ENCODE results near the gene ZNF236. TPM values are rescaled to one million over a fixed set of nuclear protein-coding genes. Genes with fewer than 3 reads are reported as not detected.

Gene ZNF236
- total and polyA plus RNA-seq, 2 donors = 4.0 to 10.4 TPM

GRCh38 chr18:76923485-76924085 lies 101.2 kb downstream of the ZNF236 start:
- Histone ChIP-seq H3K4me3 (ENCODE audit: low read length in 2 of 2) (no peak overlapping the region), H3K4me1 (ENCODE audit: control insufficient read depth in 2 of 2, insufficient read depth in 2 of 2, low read length in 2 of 2) (peaks cover 0 to 5% of the 10 kb centered on the region in 2 donors), H3K27ac (ENCODE audit: low read depth in 1 of 2, low read length in 1 of 2) (no peak overlapping the region), H3K27me3 (ENCODE audit: control insufficient read depth in 2 of 2, insufficient read depth in 1 of 2, low read length in 1 of 2) (no peaks in the 10 kb centered on the region), H3K36me3 (ENCODE audit: control insufficient read depth in 2 of 2, insufficient read depth in 2 of 2, low read length in 1 of 2) (peaks cover 43 to 65% of the 10 kb centered on the region in 2 donors), H3K9me3 (ENCODE audit: control insufficient read depth in 2 of 2, insufficient read depth in 1 of 2, low read length in 1 of 2) (peaks cover 0 to 1% of the 10 kb centered on the region in 2 donors)
- WGBS = 97% methylated on average over 3 of the region's 3 CpGs
- DNase-seq (ENCODE audit: low read depth in 6 of 9, low spot score in 9 of 9) = no peak

- Histone ChIP-seq H3K4me1 (ENCODE audit: control insufficient read depth in 2 of 2, insufficient read depth in 2 of 2, low read length in 2 of 2) (peaks cover 0 to 5% of the 10 kb centered on the region in 2 donors), H3K27ac (ENCODE audit: low read depth in 1 of 2, low read length in 1 of 2) (no peak overlapping the region), H3K4me3 (ENCODE audit: low read length in 2 of 2) (no peak overlapping the region), H3K36me3 (ENCODE audit: control insufficient read depth in 2 of 2, insufficient read depth in 2 of 2, low read length in 1 of 2) (peaks cover 39 to 56% of the 10 kb centered on the region in 2 donors), H3K9me3 (ENCODE audit: control insufficient read depth in 2 of 2, insufficient read depth in 1 of 2, low read length in 1 of 2) (no peaks in the 10 kb centered on the region), H3K27me3 (ENCODE audit: control insufficient read depth in 2 of 2, insufficient read depth in 1 of 2, low read length in 1 of 2) (no peaks in the 10 kb centered on the region)
- 96% methylated on average over 8 of the region's 8 CpGs for WGBS
- DNase-seq (ENCODE audit: low read depth in 6 of 9, low spot score in 9 of 9) = no peak
Observed at GRCh38 chr18:76925501-76925900, 103.1 kb downstream of the ZNF236 start.

GRCh38 chr18:76927223-76927725 lies 104.9 kb downstream of the ZNF236 start:
- H3K4me3 ChIP-seq (ENCODE audit: low read length in 2 of 2) = no peak overlapping the region
- no peaks in the 10 kb centered on the region for H3K27me3 ChIP-seq (ENCODE audit: control insufficient read depth in 2 of 2, insufficient read depth in 1 of 2, low read length in 1 of 2)
- H3K4me1 ChIP-seq (ENCODE audit: control insufficient read depth in 2 of 2, insufficient read depth in 2 of 2, low read length in 2 of 2) = peaks cover 0 to 5% of the 10 kb centered on the region in 2 donors
- no peaks in the 10 kb centered on the region for H3K9me3 ChIP-seq (ENCODE audit: control insufficient read depth in 2 of 2, insufficient read depth in 1 of 2, low read length in 1 of 2)
- 98% methylated on average over 6 of the region's 6 CpGs for WGBS
- H3K27ac ChIP-seq (ENCODE audit: low read depth in 1 of 2, low read length in 1 of 2) = no peak overlapping the region
- DNase-seq (ENCODE audit: low read depth in 6 of 9, low spot score in 9 of 9) = no peak
- H3K36me3 ChIP-seq (ENCODE audit: control insufficient read depth in 2 of 2, insufficient read depth in 2 of 2, low read length in 1 of 2) = peaks cover 37 to 53% of the 10 kb centered on the region in 2 donors

- no peak overlapping the region for H3K27ac ChIP-seq (ENCODE audit: low read depth in 1 of 2, low read length in 1 of 2)
- no peak for DNase-seq (ENCODE audit: low read depth in 6 of 9, low spot score in 9 of 9)
- 97% methylated on average over 9 of the region's 9 CpGs for WGBS
- H3K4me3 ChIP-seq (ENCODE audit: low read length in 2 of 2) = no peak overlapping the region
- peaks cover 44 to 53% of the 10 kb centered on the region in 2 donors for H3K36me3 ChIP-seq (ENCODE audit: control insufficient read depth in 2 of 2, insufficient read depth in 2 of 2, low read length in 1 of 2)
- no peaks in the 10 kb centered on the region for H3K27me3 ChIP-seq (ENCODE audit: control insufficient read depth in 2 of 2, insufficient read depth in 1 of 2, low read length in 1 of 2)
- no peaks in the 10 kb centered on the region for H3K9me3 ChIP-seq (ENCODE audit: control insufficient read depth in 2 of 2, insufficient read depth in 1 of 2, low read length in 1 of 2)
- H3K4me1 ChIP-seq (ENCODE audit: control insufficient read depth in 2 of 2, insufficient read depth in 2 of 2, low read length in 2 of 2) = no peaks in the 10 kb centered on the region
Observed at GRCh38 chr18:76928179-76928868, 106.0 kb downstream of the ZNF236 start.

- Histone ChIP-seq H3K9me3 (ENCODE audit: control insufficient read depth in 2 of 2, insufficient read depth in 1 of 2, low read length in 1 of 2) (no peaks in the 10 kb centered on the region), H3K4me1 (ENCODE audit: control insufficient read depth in 2 of 2, insufficient read depth in 2 of 2, low read length in 2 of 2) (no peaks in the 10 kb centered on the region), H3K27ac (ENCODE audit: low read depth in 1 of 2, low read length in 1 of 2) (no peak overlapping the region), H3K36me3 (ENCODE audit: control insufficient read depth in 2 of 2, insufficient read depth in 2 of 2, low read length in 1 of 2) (peaks cover 28 to 37% of the 10 kb centered on the region in 2 donors), H3K27me3 (ENCODE audit: control insufficient read depth in 2 of 2, insufficient read depth in 1 of 2, low read length in 1 of 2) (no peaks in the 10 kb centered on the region), H3K4me3 (ENCODE audit: low read length in 2 of 2) (no peak overlapping the region)
- 98% methylated on average over 6 of the region's 6 CpGs for WGBS
- DNase-seq (ENCODE audit: low read depth in 6 of 9, low spot score in 9 of 9) = no peak
Observed at GRCh38 chr18:76931171-76931570, 108.8 kb downstream of the ZNF236 start.

- WGBS = 94% methylated on average over 11 of the region's 11 CpGs
- Histone ChIP-seq H3K27me3 (ENCODE audit: control insufficient read depth in 2 of 2, insufficient read depth in 1 of 2, low read length in 1 of 2) (no peaks in the 10 kb centered on the region), H3K9me3 (ENCODE audit: control insufficient read depth in 2 of 2, insufficient read depth in 1 of 2, low read length in 1 of 2) (no peaks in the 10 kb centered on the region), H3K4me1 (ENCODE audit: control insufficient read depth in 2 of 2, insufficient read depth in 2 of 2, low read length in 2 of 2) (no peaks in the 10 kb centered on the region), H3K4me3 (ENCODE audit: low read length in 2 of 2) (no peak overlapping the region), H3K27ac (ENCODE audit: low read depth in 1 of 2, low read length in 1 of 2) (no peak overlapping the region), H3K36me3 (ENCODE audit: control insufficient read depth in 2 of 2, insufficient read depth in 2 of 2, low read length in 1 of 2) (peaks cover 28 to 42% of the 10 kb centered on the region in 2 donors)
- no peak for DNase-seq (ENCODE audit: low read depth in 6 of 9, low spot score in 9 of 9)
Observed at GRCh38 chr18:76932026-76932819, 109.9 kb downstream of the ZNF236 start.

- DNase-seq (ENCODE audit: low read depth in 6 of 9, low spot score in 9 of 9) = no peak
- 97% methylated on average over 18 of the region's 18 CpGs for WGBS
Observed at GRCh38 chr18:76935722-76936337, 113.5 kb downstream of the ZNF236 start.

GRCh38 chr18:76936877-76937276 lies 114.5 kb downstream of the ZNF236 start:
- no peak overlapping the region for H3K27ac ChIP-seq (ENCODE audit: low read depth in 1 of 2, low read length in 1 of 2)
- peaks cover 32 to 45% of the 10 kb centered on the region in 2 donors for H3K36me3 ChIP-seq (ENCODE audit: control insufficient read depth in 2 of 2, insufficient read depth in 2 of 2, low read length in 1 of 2)
- H3K9me3 ChIP-seq (ENCODE audit: control insufficient read depth in 2 of 2, insufficient read depth in 1 of 2, low read length in 1 of 2) = peaks cover 0 to 3% of the 10 kb centered on the region in 2 donors
- no peaks in the 10 kb centered on the region for H3K4me1 ChIP-seq (ENCODE audit: control insufficient read depth in 2 of 2, insufficient read depth in 2 of 2, low read length in 2 of 2)
- no peaks in the 10 kb centered on the region for H3K27me3 ChIP-seq (ENCODE audit: control insufficient read depth in 2 of 2, insufficient read depth in 1 of 2, low read length in 1 of 2)
- no peak for DNase-seq (ENCODE audit: low read depth in 6 of 9, low spot score in 9 of 9)
- 98% methylated on average over 11 of the region's 11 CpGs for whole genome bisulfite sequencing
- no peak overlapping the region for H3K4me3 ChIP-seq (ENCODE audit: low read length in 2 of 2)

More at GRCh38 chr18:76935722-76936337, 113.5 kb downstream of the ZNF236 start:
- H3K4me3 ChIP-seq (ENCODE audit: low read length in 2 of 2) = no peak overlapping the region
- H3K4me1 ChIP-seq (ENCODE audit: control insufficient read depth in 2 of 2, insufficient read depth in 2 of 2, low read length in 2 of 2) = no peaks in the 10 kb centered on the region
- no peaks in the 10 kb centered on the region for H3K27me3 ChIP-seq (ENCODE audit: control insufficient read depth in 2 of 2, insufficient read depth in 1 of 2, low read length in 1 of 2)
- H3K27ac ChIP-seq (ENCODE audit: low read depth in 1 of 2, low read length in 1 of 2) = no peak overlapping the region
- H3K9me3 ChIP-seq (ENCODE audit: control insufficient read depth in 2 of 2, insufficient read depth in 1 of 2, low read length in 1 of 2) = no peaks in the 10 kb centered on the region
- peaks cover 32 to 42% of the 10 kb centered on the region in 2 donors for H3K36me3 ChIP-seq (ENCODE audit: control insufficient read depth in 2 of 2, insufficient read depth in 2 of 2, low read length in 1 of 2)

All from thymus (tissue), 11 donors.